ENCODE data around the gene PGAP1. TPM values are rescaled to one million over a fixed set of nuclear protein-coding genes. Genes with fewer than 3 reads are reported as not detected.

Gene PGAP1
- total RNA-seq, 2 donors from 2014 or later: 15.3 to 38.2 TPM

DNA sequence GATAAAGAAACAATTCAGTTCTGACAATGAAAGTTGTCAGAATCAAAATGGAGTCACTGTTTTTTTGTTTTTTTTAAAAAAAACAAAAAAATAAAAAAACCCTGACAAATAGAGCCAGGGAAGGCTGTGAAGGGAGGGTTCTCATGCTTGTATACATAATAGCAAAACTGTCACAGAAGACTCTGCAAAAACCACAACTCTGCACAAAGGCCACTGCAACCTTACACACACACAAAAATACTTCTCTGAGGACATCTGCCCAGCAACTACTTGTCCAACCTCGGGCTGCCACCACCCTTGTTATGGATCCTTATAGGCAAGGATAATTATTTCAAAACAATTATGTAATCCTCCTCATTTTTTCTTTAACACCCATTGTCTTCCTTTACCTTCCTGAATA, 75.4 kb downstream of the PGAP1 start:
- H3K27ac ChIP-seq: no peak overlapping the region
- TF ChIP-seq, protein P1, sequence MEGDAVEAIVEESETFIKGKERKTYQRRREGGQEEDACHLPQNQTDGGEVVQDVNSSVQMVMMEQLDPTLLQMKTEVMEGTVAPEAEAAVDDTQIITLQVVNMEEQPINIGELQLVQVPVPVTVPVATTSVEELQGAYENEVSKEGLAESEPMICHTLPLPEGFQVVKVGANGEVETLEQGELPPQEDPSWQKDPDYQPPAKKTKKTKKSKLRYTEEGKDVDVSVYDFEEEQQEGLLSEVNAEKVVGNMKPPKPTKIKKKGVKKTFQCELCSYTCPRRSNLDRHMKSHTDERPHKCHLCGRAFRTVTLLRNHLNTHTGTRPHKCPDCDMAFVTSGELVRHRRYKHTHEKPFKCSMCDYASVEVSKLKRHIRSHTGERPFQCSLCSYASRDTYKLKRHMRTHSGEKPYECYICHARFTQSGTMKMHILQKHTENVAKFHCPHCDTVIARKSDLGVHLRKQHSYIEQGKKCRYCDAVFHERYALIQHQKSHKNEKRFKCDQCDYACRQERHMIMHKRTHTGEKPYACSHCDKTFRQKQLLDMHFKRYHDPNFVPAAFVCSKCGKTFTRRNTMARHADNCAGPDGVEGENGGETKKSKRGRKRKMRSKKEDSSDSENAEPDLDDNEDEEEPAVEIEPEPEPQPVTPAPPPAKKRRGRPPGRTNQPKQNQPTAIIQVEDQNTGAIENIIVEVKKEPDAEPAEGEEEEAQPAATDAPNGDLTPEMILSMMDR (IDR thresholded peaks at IDR 0.05): no peak
- no peak overlapping the region for H3K4me3 ChIP-seq
- no peaks in the 10 kb centered on the region for H3K36me3 ChIP-seq
- H3K27me3 ChIP-seq (replicated peaks; ENCODE audit: insufficient read depth): no peaks in the 10 kb centered on the region
- no peaks in the 10 kb centered on the region for H3K9me3 ChIP-seq
- no peaks in the 10 kb centered on the region for H3K4me1 ChIP-seq (ENCODE audit: control insufficient read depth in 1 of 2, low read depth in 2 of 2)
- no peak for ATAC-seq (ENCODE audit: insufficient number of reproducible peaks, low FRiP score, low read depth)
- no peak for DNase-seq (ENCODE audit: low spot score)

DNA sequence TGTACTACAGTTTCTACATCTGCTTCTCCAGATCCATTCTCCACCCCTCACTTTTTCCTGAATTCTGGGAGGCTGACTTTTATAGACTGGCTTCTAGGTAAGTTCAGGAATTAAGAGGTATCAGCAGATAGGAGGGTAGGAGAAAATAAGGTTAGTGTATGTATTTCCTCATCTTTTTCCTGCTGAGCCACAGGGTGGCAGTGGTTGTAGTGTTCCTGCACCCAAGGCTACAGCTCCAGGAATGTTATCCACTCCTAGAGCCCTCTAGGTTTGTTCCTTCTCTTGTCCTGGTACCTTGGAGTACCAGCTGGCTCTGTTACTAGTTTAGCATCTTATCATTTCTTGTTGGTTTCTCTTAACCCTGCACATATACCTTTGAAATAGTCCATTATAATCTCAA, 76.6 kb downstream of the PGAP1 start:
- ATAC-seq (ENCODE audit: insufficient number of reproducible peaks, low FRiP score, low read depth): no peak
- no peak overlapping the region for H3K27ac ChIP-seq
- TF ChIP-seq, protein P1 (IDR thresholded peaks at IDR 0.05): no peak
- no peak for DNase-seq (ENCODE audit: low spot score)
- no peaks in the 10 kb centered on the region for H3K4me1 ChIP-seq (ENCODE audit: control insufficient read depth in 1 of 2, low read depth in 2 of 2)
- no peaks in the 10 kb centered on the region for H3K9me3 ChIP-seq
- H3K36me3 ChIP-seq: no peaks in the 10 kb centered on the region
- H3K4me3 ChIP-seq: no peak overlapping the region
- no peaks in the 10 kb centered on the region for H3K27me3 ChIP-seq (replicated peaks; ENCODE audit: insufficient read depth)

DNA sequence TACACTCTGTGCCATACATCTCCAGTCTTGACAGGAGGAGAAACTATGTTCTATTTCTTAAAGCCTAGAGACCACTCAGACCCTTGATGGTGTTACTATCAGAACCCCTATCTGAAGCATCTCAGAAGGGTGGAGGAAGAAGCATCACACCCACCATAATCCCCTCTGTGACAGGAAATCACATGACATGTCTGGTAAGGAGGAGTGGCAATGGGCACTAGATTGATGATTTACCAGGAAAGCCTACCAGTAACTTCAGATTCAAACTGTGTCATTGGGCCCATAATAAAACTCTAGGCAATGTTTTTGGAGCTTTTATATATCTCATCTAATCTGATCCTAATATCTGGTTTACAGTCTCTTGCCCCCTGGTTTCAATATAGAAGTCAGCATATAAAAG, 80.2 kb downstream of the PGAP1 start:
- no peaks in the 10 kb centered on the region for H3K27me3 ChIP-seq (replicated peaks; ENCODE audit: insufficient read depth)
- ATAC-seq (ENCODE audit: insufficient number of reproducible peaks, low FRiP score, low read depth): no peak

DNA sequence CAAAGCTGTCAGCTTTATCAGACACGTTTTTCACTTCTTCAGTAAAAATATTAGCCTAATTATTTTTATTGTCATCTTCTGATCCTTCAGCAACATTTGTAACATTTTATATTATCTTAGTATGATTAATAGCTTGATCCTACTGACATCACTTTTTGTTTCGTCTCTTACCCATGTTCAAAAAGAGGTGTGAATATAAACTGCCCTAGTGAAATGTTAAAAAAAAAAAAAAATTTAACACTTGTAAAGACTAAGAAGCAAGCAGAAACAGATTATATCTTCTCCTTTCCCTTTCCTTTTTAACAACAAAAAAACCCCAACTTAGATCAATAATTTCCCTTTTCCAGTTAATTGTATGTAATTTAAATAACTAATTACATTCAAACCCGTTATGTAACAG, 81.1 kb downstream of the PGAP1 start:
- no peaks in the 10 kb centered on the region for H3K4me1 ChIP-seq (ENCODE audit: control insufficient read depth in 1 of 2, low read depth in 2 of 2)
- H3K27me3 ChIP-seq (replicated peaks; ENCODE audit: insufficient read depth): no peaks in the 10 kb centered on the region
- ATAC-seq (ENCODE audit: insufficient number of reproducible peaks, low FRiP score, low read depth) (no peak), DNase-seq (ENCODE audit: low spot score) (no peak)
- no peak overlapping the region for H3K27ac ChIP-seq
- no peaks in the 10 kb centered on the region for H3K36me3 ChIP-seq
- no peak overlapping the region for H3K4me3 ChIP-seq
- H3K9me3 ChIP-seq: no peaks in the 10 kb centered on the region
- TF ChIP-seq, protein P1 (IDR thresholded peaks at IDR 0.05): no peak

More for the DNA sequence above, 80.2 kb downstream of the PGAP1 start:
- Histone ChIP-seq H3K9me3 (no peaks in the 10 kb centered on the region), H3K4me1 (ENCODE audit: control insufficient read depth in 1 of 2, low read depth in 2 of 2) (no peaks in the 10 kb centered on the region), H3K27ac (no peak overlapping the region), H3K36me3 (no peaks in the 10 kb centered on the region), H3K4me3 (no peak overlapping the region)
- no peak for DNase-seq (ENCODE audit: low spot score)
- TF ChIP-seq, protein P1 (IDR thresholded peaks at IDR 0.05): no peak

DNA sequence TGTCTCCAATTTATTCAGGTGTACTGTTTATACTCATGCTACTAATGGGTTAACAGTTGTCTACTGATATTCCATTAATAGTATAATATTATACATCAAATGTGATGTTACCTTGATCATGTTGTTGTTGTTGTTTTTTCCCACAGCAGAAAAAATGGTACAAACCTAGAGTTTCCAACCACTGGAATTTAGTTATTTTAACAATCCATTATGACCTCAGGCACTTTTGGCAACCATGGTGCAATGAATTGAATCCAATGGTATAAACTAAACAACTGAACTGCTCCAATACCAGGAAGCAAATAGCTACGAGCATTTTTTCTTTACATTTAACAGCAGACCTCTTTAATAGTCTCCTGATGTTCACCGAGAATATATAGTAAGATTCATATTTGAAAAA, 86.3 kb downstream of the PGAP1 start:
- no peak overlapping the region for H3K27ac ChIP-seq
- no peaks in the 10 kb centered on the region for H3K4me1 ChIP-seq (ENCODE audit: control insufficient read depth in 1 of 2, low read depth in 2 of 2)
- ATAC-seq (ENCODE audit: insufficient number of reproducible peaks, low FRiP score, low read depth) (no peak), DNase-seq (ENCODE audit: low spot score) (no peak)
- H3K4me3 ChIP-seq: no peak overlapping the region
- no peaks in the 10 kb centered on the region for H3K27me3 ChIP-seq (replicated peaks; ENCODE audit: insufficient read depth)
- H3K36me3 ChIP-seq: no peaks in the 10 kb centered on the region
- no peaks in the 10 kb centered on the region for H3K9me3 ChIP-seq
- TF ChIP-seq, protein P1 (IDR thresholded peaks at IDR 0.05): no peak
